Measurements from ENCODE around the gene TEAD1.

- no peak for TF ChIP-seq TAF1 (conservative IDR thresholded peaks at IDR 0.05)
- TF ChIP-seq CTCF (IDR thresholded peaks at IDR 0.05; ENCODE audit: low read depth, low read length, missing input control), result no peak
- no peak for TF ChIP-seq REST (IDR thresholded peaks at IDR 0.05)
- no peak for TF ChIP-seq ATF3 (IDR thresholded peaks at IDR 0.05)
- no peak for TF ChIP-seq JUND (IDR thresholded peaks at IDR 0.05)
- TF ChIP-seq EGR1 (IDR thresholded peaks at IDR 0.05; ENCODE audit: low read depth in 2 of 2), result no peak
- no peak for TF ChIP-seq GABPA (IDR thresholded peaks at IDR 0.05 in 1 of 2, conservative IDR thresholded peaks at IDR 0.05 in 1 of 2)
- TF ChIP-seq YY1 (IDR thresholded peaks at IDR 0.05), result no peak
Measured at GRCh38 chr11:12841946-12842630, 167.9 kb downstream of the TEAD1 start.

Measured in liver (tissue), 3 donors.